AG10803 (cell line): ENCODE measurements around the gene LRRC45.
"Not testable (repeated sequence)": the region's sequence is repeated elsewhere in the genome, so short reads cannot be mapped to it uniquely, and the experiment has no call there.

Experiments used
- DNase-seq: peaks from one replicate; pipeline ENCODE4 v3.0.0; 2010; ENCODE audit warnings: low read depth
- H3K4me3 ChIP-seq: 2 replicates; pipeline ENCODE4 v1.5.1; 2011; ENCODE audit warnings: mild to moderate bottlenecking, low read length, control low read depth
- CTCF ChIP-seq: conservative IDR thresholded peaks from 2 replicates; pipeline ENCODE4 v1.5.1; 2011; ENCODE audit warnings: mild to moderate bottlenecking, low read length, control low read depth, inconsistent platforms

The LRRC45 gene

DNA sequence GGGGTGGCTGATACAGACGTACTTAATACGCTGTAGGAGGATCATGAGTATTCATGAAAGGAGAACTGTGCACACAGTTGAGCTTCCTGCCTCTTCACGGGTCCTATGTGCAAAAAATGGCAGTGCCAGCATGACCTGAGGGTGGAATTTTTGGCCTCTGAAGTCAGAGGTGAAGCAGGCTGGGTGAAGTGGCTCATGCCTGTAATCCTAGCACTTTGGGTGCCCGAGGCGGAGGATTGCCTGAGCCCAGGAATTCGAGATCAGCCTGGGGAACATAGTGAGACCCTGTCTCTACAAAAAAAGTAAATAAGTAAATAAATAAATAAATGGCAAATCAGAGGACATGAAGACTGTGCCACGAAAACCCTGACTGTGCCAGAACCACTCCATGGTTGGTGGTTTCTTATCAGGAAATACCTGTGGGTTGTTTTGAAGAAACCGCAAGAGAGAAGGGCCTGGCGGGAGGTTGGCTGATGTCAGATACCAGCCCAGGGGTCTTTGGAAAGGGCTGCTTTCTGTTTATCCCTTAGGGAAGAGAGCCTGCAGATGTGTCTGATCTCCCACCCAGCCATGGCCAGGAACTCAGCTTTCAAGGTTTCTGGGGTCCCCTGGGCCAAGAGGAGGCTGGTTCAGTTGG, 42.3 kb upstream of the LRRC45 start:
- H3K4me3 ChIP-seq: no peak overlapping the region
- no peak for DNase-seq
- TF ChIP-seq CTCF: no peak

GRCh38 chr17:81981511-81981910, 41.6 kb upstream of the LRRC45 start:
- DNase-seq, H3K4me3 ChIP-seq: not testable (repeated sequence)

GRCh38 chr17:81983011-81983638, 40.0 kb upstream of the LRRC45 start:
- no peak for DNase-seq
- no peak overlapping the region for H3K4me3 ChIP-seq
- TF ChIP-seq CTCF: no peak

DNA sequence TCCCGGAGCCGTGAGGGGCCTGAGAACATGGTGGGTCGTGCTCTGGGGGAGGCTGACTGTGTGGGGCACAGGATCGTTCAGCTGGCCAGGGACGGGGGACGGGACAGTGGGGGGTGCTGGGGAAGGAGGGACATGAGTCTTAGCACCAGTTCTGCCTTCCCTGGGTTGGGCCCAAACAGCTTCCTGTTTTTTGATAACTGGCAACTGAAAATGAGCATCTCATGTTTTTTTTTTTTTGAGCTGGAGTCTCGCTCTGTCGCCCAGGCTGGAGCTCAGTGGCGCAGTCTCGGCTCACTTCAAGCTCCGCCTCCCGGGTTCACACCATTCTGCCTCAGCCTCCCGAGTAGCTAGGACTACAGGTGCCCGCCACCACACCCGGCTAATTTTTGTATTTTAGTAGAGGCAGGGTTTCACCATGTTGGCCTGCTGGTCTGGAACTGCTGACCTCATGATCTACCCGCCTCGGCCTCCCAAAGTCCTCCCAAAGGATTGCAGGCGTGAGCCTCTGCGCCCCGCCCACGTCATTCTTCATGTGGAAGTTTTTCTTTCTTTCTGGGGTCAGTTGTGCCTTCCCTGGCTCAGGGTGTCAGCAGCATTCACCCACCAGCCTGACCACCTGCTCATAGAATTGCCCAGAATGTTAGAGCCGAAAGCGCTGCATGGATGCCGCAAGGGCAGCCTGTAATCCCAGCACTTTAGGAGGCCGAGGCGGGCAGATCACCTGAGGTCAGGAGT, 39.3 kb upstream of the LRRC45 start:
- no peak for DNase-seq
- H3K4me3 ChIP-seq: no peak overlapping the region
- no peak for TF ChIP-seq CTCF

DNA sequence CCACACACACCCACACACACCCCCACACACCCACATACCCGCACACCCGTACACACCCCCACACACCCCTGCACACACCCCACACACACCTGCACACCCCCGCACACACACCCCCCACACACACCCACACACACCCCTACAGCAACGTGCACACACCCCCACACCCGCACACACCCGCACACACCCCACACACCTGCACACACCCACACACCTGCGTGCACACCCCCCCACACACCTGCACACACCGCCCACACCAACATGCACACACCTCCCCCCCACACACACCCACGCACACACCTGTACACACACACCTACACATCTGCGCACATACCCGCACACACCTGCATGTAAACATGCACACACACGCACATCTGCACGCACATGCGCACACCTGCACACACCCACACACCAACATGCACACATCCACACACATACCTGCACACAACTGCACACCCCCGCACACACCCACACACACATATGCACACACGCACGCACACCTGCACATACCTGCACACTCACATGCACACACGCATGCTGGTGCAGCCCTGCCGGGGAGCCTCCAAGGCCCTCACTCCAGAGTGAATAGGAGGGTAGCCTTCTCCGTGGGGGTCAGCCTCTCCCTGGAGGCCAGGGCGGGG, 38.2 kb upstream of the LRRC45 start:
- DNase-seq: no peak
- H3K4me3 ChIP-seq: no peak overlapping the region
- no peak for TF ChIP-seq CTCF

DNA sequence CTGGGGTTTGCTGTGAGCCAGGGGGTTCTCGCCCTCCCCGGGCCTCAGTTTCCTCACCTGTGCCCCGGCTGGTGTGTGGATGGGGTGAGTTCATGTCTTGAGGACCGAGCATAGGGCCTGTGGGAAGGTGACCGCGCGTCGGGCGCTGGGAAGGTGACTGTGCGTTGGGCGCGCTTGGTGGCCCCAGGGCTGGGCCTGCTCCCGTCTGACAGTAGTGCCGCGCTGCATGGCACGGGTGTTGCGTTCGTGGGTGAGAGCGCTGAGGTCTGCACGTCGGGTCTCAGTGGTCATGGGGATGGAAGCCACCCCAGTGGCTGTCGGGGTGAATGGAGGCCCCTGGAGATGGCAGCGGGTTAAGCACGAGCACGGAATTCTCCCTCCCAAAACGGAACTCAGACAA, 36.5 kb upstream of the LRRC45 start:
- no peak overlapping the region for H3K4me3 ChIP-seq
- TF ChIP-seq CTCF: no peak
- DNase-seq: no peak

DNA sequence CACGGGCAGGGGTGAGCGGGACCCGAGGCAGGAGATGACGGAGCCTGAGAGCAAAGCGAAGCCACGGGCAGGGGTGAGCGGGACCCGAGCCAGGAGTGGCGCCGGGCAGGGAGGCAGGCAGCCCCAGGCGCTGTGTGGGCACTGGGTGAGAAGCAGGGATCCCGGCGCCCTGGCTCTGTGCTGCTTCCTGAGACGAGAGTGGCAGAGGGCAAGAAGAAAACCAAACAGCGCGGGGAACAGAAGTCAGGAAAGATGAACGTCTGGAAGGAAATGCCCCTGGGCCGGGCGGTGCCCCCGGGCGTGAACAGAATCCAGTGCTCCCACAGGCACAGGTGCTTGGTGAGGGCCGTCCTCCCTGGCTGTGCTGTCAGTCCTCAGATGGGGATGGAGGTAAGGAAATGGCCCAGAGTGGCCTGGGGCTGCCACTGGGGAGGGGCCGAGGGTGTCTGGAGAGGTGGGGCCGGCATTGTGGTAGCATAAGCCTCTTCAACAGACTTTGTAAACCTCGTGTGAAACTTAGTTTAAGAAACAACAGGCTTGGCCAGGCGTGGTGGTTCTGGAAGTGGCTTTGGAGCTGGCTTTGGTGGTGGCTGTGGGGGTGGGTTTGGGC, 35.8 kb upstream of the LRRC45 start:
- H3K4me3 ChIP-seq: no peak overlapping the region
- DNase-seq: no peak
- no peak for TF ChIP-seq CTCF
